ENCODE measurements around the gene ARRDC4.

GRCh38 chr15:97978401-97979139 is 18.1 kb downstream of the ARRDC4 start:
- TF ChIP-seq POLR2A (IDR thresholded peaks at IDR 0.05; ENCODE audit: low read length) (no peak), GATA1 (IDR thresholded peaks at IDR 0.05; ENCODE audit: low read depth, low read length) (no peak)
